Fibroblast of villous mesenchyme (primary cell): ENCODE measurements around the gene CRKL. TPM values are rescaled to one million over a fixed set of nuclear protein-coding genes. Genes with fewer than 3 reads are reported as not detected.

ENCODE experiments used
- DNase-seq: peaks from one replicate; pipeline ENCODE4 v3.0.0-alpha.2; 2010; ENCODE audit warnings: low read depth
- H3K4me3 ChIP-seq: 2 replicates; pipeline ENCODE4 v1.5.1; 2011; ENCODE audit warnings: low read depth, mild to moderate bottlenecking, low read length
- total RNA-seq: library from RNA; depleted of rRNA; stranded (reverse); fragments of >200 nt; gene quantifications from 2 replicates; pipeline ENCODE4 v1.2.3, GENCODE V29; 2012
- TF ChIP-seq, protein P1 (sequence below): IDR thresholded peaks from 2 replicates; pipeline ENCODE4 v1.5.1; 2012; ENCODE audit warnings: low read depth, mild to moderate bottlenecking, low read length; ENCODE audit not compliant: insufficient read depth

The CRKL gene, protein sequence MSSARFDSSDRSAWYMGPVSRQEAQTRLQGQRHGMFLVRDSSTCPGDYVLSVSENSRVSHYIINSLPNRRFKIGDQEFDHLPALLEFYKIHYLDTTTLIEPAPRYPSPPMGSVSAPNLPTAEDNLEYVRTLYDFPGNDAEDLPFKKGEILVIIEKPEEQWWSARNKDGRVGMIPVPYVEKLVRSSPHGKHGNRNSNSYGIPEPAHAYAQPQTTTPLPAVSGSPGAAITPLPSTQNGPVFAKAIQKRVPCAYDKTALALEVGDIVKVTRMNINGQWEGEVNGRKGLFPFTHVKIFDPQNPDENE
- total RNA-seq = 40.3 and 57.4 TPM in 2 replicates

DNA sequence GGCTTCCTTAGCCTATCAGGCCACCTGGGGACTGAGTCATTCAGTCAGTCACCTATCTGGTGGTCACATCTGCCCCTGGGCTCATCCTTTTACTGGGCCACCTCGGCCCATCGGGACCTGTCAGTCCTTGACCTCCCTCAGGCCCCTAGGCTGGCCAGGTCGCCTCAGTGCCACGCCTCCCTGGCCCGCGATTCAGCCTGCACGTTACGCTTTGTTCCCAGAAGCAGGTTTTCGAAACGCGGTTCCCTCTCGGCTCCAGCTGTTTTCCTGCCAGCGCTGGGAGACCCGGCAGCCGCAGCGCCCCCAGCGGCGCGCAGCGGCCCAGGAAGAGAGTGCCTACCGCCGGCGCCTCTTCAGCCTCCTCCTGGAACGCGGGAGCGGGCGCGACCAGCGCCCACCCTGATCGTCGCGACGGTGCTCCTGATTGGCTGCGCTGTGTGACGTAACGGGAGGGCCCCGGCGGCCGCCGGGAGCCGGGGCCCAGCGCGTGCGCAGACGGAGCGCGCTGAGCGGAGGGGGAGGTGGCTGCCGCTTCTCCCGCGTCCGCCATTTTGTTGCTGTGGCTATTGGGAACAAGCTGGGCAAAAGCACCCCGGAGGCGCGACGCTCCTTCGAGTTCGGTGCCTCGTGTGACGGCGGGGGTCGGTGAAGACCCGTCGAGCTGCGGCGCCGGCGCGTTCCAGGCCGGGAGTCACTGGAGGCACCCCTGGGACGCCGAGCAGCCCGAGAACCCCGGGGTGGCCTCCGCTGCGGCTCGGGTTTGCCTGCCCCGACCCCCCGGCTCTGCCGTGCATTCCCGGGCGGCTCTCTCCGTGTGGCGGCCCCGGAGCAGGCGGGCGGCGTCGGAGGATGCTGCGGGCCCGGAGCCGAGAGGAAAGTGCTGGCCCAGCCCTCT is at the start of gene CRKL:
Gene CRKL (plus strand): TSS at position 492 of the 895 bp plus-strand sequence. CDS start 528 bp downstream, outside the sequence.
- TF ChIP-seq, protein P1, sequence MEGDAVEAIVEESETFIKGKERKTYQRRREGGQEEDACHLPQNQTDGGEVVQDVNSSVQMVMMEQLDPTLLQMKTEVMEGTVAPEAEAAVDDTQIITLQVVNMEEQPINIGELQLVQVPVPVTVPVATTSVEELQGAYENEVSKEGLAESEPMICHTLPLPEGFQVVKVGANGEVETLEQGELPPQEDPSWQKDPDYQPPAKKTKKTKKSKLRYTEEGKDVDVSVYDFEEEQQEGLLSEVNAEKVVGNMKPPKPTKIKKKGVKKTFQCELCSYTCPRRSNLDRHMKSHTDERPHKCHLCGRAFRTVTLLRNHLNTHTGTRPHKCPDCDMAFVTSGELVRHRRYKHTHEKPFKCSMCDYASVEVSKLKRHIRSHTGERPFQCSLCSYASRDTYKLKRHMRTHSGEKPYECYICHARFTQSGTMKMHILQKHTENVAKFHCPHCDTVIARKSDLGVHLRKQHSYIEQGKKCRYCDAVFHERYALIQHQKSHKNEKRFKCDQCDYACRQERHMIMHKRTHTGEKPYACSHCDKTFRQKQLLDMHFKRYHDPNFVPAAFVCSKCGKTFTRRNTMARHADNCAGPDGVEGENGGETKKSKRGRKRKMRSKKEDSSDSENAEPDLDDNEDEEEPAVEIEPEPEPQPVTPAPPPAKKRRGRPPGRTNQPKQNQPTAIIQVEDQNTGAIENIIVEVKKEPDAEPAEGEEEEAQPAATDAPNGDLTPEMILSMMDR = peak; percentile 93
- DNase-seq = peak; percentile 97
- peak within 1 kb of the TSS; percentile 96 for H3K4me3 ChIP-seq

DNA sequence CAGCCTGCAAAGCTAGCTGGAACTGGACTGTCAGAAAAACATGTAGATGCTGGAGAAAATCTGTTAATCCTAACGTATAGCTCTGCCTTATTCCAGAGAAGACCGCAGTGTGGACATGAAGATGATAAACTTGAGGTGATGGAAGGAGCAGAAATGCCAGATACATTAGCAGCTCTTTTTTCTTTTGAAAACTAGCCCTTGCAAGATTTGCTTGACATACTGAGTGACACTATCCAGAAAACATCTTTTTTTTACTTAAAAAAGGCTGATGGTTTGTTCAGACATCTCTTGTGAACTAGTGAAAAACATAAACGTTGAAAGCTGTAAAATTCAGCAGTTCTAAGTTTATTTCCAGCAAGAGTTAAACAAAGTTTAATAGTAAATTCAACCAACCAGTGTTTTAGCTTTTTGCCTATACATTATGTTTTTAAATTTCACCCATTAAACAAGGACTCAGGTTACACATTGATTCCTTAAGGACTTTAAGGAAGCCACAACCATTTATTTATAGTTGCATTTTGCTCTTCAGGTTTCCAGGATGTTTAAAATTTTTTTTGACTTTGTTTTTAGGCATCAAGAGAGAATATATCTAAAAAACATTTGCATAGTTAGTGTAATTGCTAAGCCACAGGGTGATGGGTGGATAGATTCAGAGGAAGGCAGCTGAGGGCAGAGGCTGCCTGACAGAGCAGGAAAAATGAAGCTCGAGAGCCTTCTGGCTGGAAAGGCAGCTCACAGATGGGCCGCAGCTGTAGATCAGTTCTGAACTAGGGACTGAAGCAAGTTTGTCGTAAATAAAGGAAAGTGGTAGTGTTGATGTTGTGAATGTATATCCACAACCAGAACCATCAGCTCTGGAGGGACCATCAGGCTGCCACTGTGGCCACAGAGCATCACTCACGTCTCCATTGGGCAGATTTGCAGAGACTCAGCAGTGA is 48.9 kb upstream of the CRKL start:
- peak; percentile 52 for DNase-seq

DNA sequence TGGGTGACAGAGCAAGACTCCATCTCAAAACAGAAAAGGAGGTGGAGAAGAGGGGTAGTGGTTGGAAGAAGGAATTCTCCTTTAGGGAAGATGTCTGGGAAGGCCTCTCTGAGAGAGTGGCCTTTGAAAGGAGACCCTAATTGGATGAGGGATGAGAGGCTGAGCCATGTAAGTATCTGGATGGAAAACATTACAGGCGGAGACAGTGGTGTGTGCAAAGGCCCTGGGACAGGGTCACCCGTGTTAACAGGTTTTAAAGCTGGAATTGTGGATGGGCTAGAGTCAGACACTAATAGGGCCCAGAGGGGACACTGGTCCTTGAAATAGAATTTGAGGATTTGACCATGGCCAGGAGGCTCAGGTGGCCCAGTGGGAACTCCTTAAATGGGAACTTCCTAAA is 48.0 kb upstream of the CRKL start:
- TF ChIP-seq, protein P1 = no peak
- DNase-seq = no peak
- no peak overlapping the region for H3K4me3 ChIP-seq

More for the DNA sequence above, 48.9 kb upstream of the CRKL start:
- TF ChIP-seq, protein P1 = no peak
- H3K4me3 ChIP-seq = no peak overlapping the region

DNA sequence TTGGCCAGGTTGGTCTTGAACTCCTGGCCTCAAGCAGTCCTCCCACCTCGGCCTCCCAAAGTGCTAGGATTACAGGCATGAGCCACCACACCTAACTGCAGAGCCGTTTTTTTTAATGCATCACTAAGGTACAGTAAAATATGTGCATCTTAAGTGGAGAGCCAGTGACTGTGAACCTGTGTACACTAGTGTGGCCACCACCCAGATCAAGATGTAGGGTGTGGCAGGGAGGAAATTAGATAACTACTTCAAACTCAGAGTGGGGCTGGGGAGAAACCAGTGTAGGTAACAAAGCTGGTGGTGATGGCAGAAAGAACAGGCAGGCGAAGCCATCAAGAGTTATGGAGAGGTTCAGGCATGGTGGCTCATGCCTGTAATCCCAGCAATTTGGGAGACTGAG is 44.0 kb upstream of the CRKL start:
- TF ChIP-seq, protein P1 = no peak
- no peak overlapping the region for H3K4me3 ChIP-seq
- no peak for DNase-seq

DNA sequence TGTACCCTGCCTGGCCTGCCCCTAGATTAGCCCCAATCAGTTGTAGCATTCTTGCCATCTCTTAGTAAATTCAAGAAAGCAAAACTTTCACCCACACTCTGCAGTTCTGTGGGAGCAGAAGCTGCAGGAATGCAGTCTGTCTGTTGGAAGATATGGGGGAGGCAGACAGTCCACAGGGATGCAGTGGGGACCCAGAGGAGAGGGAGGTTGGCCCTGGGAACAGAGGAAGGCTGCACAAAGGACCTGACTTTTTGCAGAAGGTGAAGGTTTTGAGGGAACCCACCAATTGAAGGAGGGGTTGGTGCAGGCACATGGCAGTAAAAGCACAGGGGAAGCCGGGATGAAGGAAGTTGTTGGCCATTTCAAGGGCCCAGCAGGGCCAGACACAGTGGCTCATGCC is 41.9 kb upstream of the CRKL start:
- DNase-seq = no peak
- no peak overlapping the region for H3K4me3 ChIP-seq
- TF ChIP-seq, protein P1 = no peak

DNA sequence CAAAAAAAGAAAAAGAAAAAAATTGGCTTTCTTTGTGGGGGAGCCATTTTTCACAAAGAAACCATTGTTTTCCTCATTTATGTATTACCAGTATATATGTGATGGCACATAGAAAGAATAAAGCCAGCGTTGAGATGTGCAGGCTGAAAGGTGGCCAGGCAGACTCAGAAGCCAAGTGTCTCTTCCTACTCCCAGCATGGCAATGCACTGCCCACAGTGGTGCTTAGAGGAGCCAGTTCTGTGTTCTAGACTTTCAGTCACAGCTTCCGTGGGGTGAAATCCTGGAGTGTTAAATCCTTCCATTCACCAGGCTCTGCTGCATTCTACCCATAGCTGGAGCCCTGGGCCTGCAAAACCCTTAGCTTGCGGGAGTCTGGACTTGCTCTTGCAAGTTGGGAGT is 39.5 kb upstream of the CRKL start:
- no peak overlapping the region for H3K4me3 ChIP-seq
- TF ChIP-seq, protein P1 = no peak
- no peak for DNase-seq
